ENCODE data around the gene CNKSR1.

DNA sequence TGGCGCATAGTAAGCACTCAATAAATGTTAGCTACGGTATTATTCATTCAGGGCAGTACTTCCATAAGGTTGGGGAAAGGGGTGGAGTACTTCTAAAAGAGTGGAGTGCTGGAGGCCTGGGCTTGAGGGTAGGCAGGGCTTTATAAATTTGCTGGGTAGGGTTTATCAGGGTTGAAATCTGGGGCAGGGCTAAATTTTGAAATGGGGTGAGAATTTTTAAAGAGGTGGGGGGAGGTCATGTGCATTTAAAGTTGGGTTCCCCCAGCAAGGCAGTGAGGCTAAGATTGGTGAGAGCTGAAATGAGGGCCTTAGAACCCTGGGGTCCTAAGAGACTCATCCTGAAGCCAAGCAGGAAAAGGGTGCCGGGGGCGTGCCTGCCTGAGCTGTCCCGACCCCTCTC is 23.1 kb downstream of the CNKSR1 start:
- no peak for TF ChIP-seq POLR2A (IDR thresholded peaks at IDR 0.05)
- TF ChIP-seq, protein P1, sequence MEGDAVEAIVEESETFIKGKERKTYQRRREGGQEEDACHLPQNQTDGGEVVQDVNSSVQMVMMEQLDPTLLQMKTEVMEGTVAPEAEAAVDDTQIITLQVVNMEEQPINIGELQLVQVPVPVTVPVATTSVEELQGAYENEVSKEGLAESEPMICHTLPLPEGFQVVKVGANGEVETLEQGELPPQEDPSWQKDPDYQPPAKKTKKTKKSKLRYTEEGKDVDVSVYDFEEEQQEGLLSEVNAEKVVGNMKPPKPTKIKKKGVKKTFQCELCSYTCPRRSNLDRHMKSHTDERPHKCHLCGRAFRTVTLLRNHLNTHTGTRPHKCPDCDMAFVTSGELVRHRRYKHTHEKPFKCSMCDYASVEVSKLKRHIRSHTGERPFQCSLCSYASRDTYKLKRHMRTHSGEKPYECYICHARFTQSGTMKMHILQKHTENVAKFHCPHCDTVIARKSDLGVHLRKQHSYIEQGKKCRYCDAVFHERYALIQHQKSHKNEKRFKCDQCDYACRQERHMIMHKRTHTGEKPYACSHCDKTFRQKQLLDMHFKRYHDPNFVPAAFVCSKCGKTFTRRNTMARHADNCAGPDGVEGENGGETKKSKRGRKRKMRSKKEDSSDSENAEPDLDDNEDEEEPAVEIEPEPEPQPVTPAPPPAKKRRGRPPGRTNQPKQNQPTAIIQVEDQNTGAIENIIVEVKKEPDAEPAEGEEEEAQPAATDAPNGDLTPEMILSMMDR (IDR thresholded peaks at IDR 0.05): no peak

Data from Peyer's patch (tissue), 4 donors.